Gastrocnemius medialis (tissue), 4 donors: Measurements from ENCODE around the gene ACSL5. TPM values are rescaled to one million over a fixed set of nuclear protein-coding genes. Genes with fewer than 3 reads are reported as not detected.

Experiments used
- ATAC-seq, 2 donors: fragments of 150-250 bp; one replicate each; pipeline ENCODE4 v1.9.1; 2016
- DNase-seq, 2 donors: peaks; one replicate each; pipeline ENCODE4 v3.0.0-alpha.2; 2019
- H3K27ac ChIP-seq, 4 donors: fragments of 200-600 bp; sonication (generic); 1 replicate in 1 of 4; 2 replicates in 3 of 4; pipeline ENCODE4 v1.5.1; 2016 to 2018; ENCODE audit warnings: mild to moderate bottlenecking in 2 of 4, moderate library complexity in 1 of 4
- H3K27me3 ChIP-seq, 3 donors: fragments of 200-600 bp; sonication (generic) in 2 of 3; 1 replicate in 1 of 3; 2 replicates in 2 of 3; pipeline versions ENCODE4 v1.5.1 to v1.6.0; 2016 to 2019; ENCODE audit warnings: mild to moderate bottlenecking in 1 of 3, moderate library complexity in 1 of 3
- H3K36me3 ChIP-seq, 2 donors: fragments of 200-600 bp; sonication (generic) in 1 of 2; one replicate each; pipeline ENCODE4 v1.5.1; 2017 to 2018
- H3K4me1 ChIP-seq, 2 donors: fragments of 200-600 bp; sonication (generic) in 1 of 2; one replicate each; pipeline ENCODE4 v1.5.1; 2016 to 2017; ENCODE audit warnings: mild to moderate bottlenecking in 2 of 2
- H3K4me3 ChIP-seq, 4 donors: fragments of 200-600 bp; sonication (generic) in 3 of 4; 1 replicate in 1 of 4; 2 replicates in 3 of 4; pipeline ENCODE4 v1.5.1; 2016 to 2019; ENCODE audit warnings: mild to moderate bottlenecking in 2 of 4
- H3K9me3 ChIP-seq, 3 donors: fragments of 200-600 bp; sonication (generic) in 2 of 3; 1 replicate in 1 of 3; 2 replicates in 2 of 3; pipeline ENCODE4 v1.5.1; 2016 to 2019
- CTCF ChIP-seq, 5 experiments: fragments of 450-650 bp in 3 of 5; fragments of 200-600 bp in 2 of 5; sonication (generic) in 2 of 5; IDR thresholded peaks in 4 of 5; conservative IDR thresholded peaks in 1 of 5; 1 replicate in 4 of 5; 2 replicates in 1 of 5; pipeline ENCODE4 v1.5.1; 2016 to 2019; ENCODE audit warnings: antibody characterized with exemption in 5 of 5, mild to moderate bottlenecking in 3 of 5, moderate library complexity in 3 of 5
- POLR2A ChIP-seq, 2 donors: fragments of 450-650 bp; IDR thresholded peaks; one replicate each; pipeline ENCODE4 v1.6.1; 2017; ENCODE audit warnings: antibody characterized with exemption in 2 of 2, mild to moderate bottlenecking in 2 of 2, moderate library complexity in 2 of 2
- in situ Hi-C, 4 donors: fragments of 200-750 bp; cut with MboI; loops; one replicate each; pipeline versions ENCODE4 v1.15.0 to v1.8.0; 2017; ENCODE audit warnings: low sequenced_read_pairs in 4 of 4
- intact Hi-C: fragments of 100-400 bp; cut with DNase I; formaldehyde crosslinking; loops from one replicate; pipeline ENCODE4 v1.15.1; 2023; ENCODE audit warnings: low total_unique reads
- total RNA-seq, 4 donors: library from RNA; depleted of rRNA; stranded (reverse); fragments of >200 nt; gene quantifications; one replicate each; pipeline versions ENCODE4 v1.1.0 to v1.2.3, GENCODE V29; 2016

Gene ACSL5
- total RNA-seq, 4 donors from 2014 or later, result 2.2 to 4.1 (median 3.1) TPM

- Histone ChIP-seq H3K9me3 (no peaks in the 10 kb centered on the region), H3K27ac (no peak overlapping the region), H3K4me1 (no peaks in the 10 kb centered on the region), H3K27me3 (no peaks in the 10 kb centered on the region), H3K36me3 (no peaks in the 10 kb centered on the region), H3K4me3 (no peak overlapping the region)
- no peak for DNase-seq
- intact Hi-C loops (no loop called here), in situ Hi-C loops (no loop called here)
- TF ChIP-seq POLR2A (IDR thresholded peaks at IDR 0.05), result no peak
- no peak for TF ChIP-seq CTCF (IDR thresholded peaks at IDR 0.05 in 4 of 5, conservative IDR thresholded peaks at IDR 0.05 in 1 of 5)
- no peak for ATAC-seq
These were observed 19.4 kb downstream of the ACSL5 start for GRCh38 chr10:112393341-112393740.

GRCh38 chr10:112393827-112394226, 19.9 kb downstream of the ACSL5 start:
- Histone ChIP-seq H3K27ac (no peak overlapping the region), H3K4me3 (no peak overlapping the region), H3K9me3 (no peaks in the 10 kb centered on the region), H3K27me3 (no peaks in the 10 kb centered on the region), H3K4me1 (no peaks in the 10 kb centered on the region), H3K36me3 (no peaks in the 10 kb centered on the region)
- intact Hi-C loops (no loop called here), in situ Hi-C loops (no loop called here)
- no peak for ATAC-seq
- DNase-seq, result no peak
- no peak for TF ChIP-seq CTCF (IDR thresholded peaks at IDR 0.05 in 4 of 5, conservative IDR thresholded peaks at IDR 0.05 in 1 of 5)
- TF ChIP-seq POLR2A (IDR thresholded peaks at IDR 0.05), result no peak

- Histone ChIP-seq H3K9me3 (no peaks in the 10 kb centered on the region), H3K4me3 (no peak overlapping the region), H3K27me3 (no peaks in the 10 kb centered on the region), H3K27ac (no peak overlapping the region), H3K4me1 (no peaks in the 10 kb centered on the region), H3K36me3 (no peaks in the 10 kb centered on the region)
- DNase-seq, result no peak
- ATAC-seq, result no peak
- no peak for TF ChIP-seq POLR2A (IDR thresholded peaks at IDR 0.05)
- no peak for TF ChIP-seq CTCF (IDR thresholded peaks at IDR 0.05 in 4 of 5, conservative IDR thresholded peaks at IDR 0.05 in 1 of 5)
- in situ Hi-C loops, result no loop called here
- intact Hi-C loops, result no loop called here
These were observed 20.6 kb downstream of the ACSL5 start for GRCh38 chr10:112394475-112394875.

- ATAC-seq (no peak), DNase-seq (no peak)
- TF ChIP-seq POLR2A (IDR thresholded peaks at IDR 0.05) (no peak), CTCF (IDR thresholded peaks at IDR 0.05 in 4 of 5, conservative IDR thresholded peaks at IDR 0.05 in 1 of 5) (no peak)
- no peak overlapping the region for H3K4me3 ChIP-seq
- H3K36me3 ChIP-seq, result no peaks in the 10 kb centered on the region
- in situ Hi-C loops, result no loop called here
- no peaks in the 10 kb centered on the region for H3K27me3 ChIP-seq
- no peaks in the 10 kb centered on the region for H3K9me3 ChIP-seq
- H3K4me1 ChIP-seq, result no peaks in the 10 kb centered on the region
- no peak overlapping the region for H3K27ac ChIP-seq
- intact Hi-C loops, result no loop called here
These were observed 22.1 kb downstream of the ACSL5 start for GRCh38 chr10:112395809-112396530.

GRCh38 chr10:112397592-112397991, 23.7 kb downstream of the ACSL5 start:
- in situ Hi-C loops (no loop called here), intact Hi-C loops (no loop called here)
- DNase-seq, result no peak
- Histone ChIP-seq H3K4me1 (no peaks in the 10 kb centered on the region), H3K36me3 (no peaks in the 10 kb centered on the region), H3K4me3 (no peak overlapping the region), H3K9me3 (no peaks in the 10 kb centered on the region), H3K27me3 (no peaks in the 10 kb centered on the region), H3K27ac (no peak overlapping the region)
- no peak for ATAC-seq
- TF ChIP-seq CTCF (IDR thresholded peaks at IDR 0.05 in 4 of 5, conservative IDR thresholded peaks at IDR 0.05 in 1 of 5) (no peak), POLR2A (IDR thresholded peaks at IDR 0.05) (no peak)
